IMR-90 (cell line): ENCODE data around the gene IGLL1. TPM values are rescaled to one million over a fixed set of nuclear protein-coding genes. Genes with fewer than 3 reads are reported as not detected.

Source experiments
- ATAC-seq: fragments of 200-7000 bp; cut with Tn5 transposase; 2 replicates; pipeline ENCODE4 v1.9.1; 2020; ENCODE audit warnings: low read depth, mild to moderate bottlenecking, moderate library complexity
- BruUV-seq: library from RNA; stranded (reverse); fragments of 400-500 nt; replicated peaks from 2 replicates; lab custom pipeline; 2021; lab: Mats Ljungman, UMichigan
- CTCF ChIA-PET: fragments of 300-600 bp; formaldehyde crosslinking; extraction: SDS; loops from one replicate; lab custom pipeline; 2021; ENCODE audit warnings: antibody characterized with exemption; lab: Yijun Ruan, JAX
- POLR2A ChIA-PET: fragments of 300-600 bp; sonication (Branson Sonifier 250); formaldehyde crosslinking; loops from one replicate; lab custom pipeline; 2022; ENCODE audit warnings: antibody characterized with exemption; ENCODE audit not compliant: unreplicated experiment; lab: Charles Lee
- DNase-seq: peaks from one replicate; pipeline ENCODE4 v3.0.0; 2013
- H2AFZ ChIP-seq: replicated peaks from 2 replicates; pipeline ENCODE3; 2013; ENCODE audit warnings: low read length, mild to moderate bottlenecking; ENCODE audit not compliant: poor library complexity
- H2AK5ac ChIP-seq: 2 replicates; pipeline ENCODE4 v1.6.1; 2013; ENCODE audit warnings: low read depth, low read length, inconsistent platforms
- H2AK9ac ChIP-seq: replicated peaks from 2 replicates; pipeline ENCODE3; 2013; ENCODE audit warnings: mild to moderate bottlenecking, low read depth, low read length, moderate library complexity; ENCODE audit not compliant: poor library complexity
- H2BK120ac ChIP-seq: 2 replicates; pipeline ENCODE4 v1.6.1; 2013; ENCODE audit warnings: low read depth, low read length, inconsistent platforms
- H2BK15ac ChIP-seq: 3 replicates; pipeline ENCODE4 v1.6.1; 2013; ENCODE audit warnings: low read depth, low read length, inconsistent platforms
- H2BK20ac ChIP-seq: 2 replicates; pipeline ENCODE4 v1.6.1; 2013; ENCODE audit warnings: low read depth, mild to moderate bottlenecking, inconsistent platforms, low read length, moderate library complexity
- H2BK5ac ChIP-seq: 2 replicates; pipeline ENCODE4 v1.6.1; 2013; ENCODE audit warnings: mild to moderate bottlenecking, low read depth, low read length, inconsistent platforms; ENCODE audit not compliant: poor library complexity, severe bottlenecking
- H3K14ac ChIP-seq: replicated peaks from 2 replicates; pipeline ENCODE4 v1.6.1; 2013; ENCODE audit warnings: low read depth, low read length, inconsistent platforms
- H3K18ac ChIP-seq: 2 replicates; pipeline ENCODE4 v1.6.1; 2013; ENCODE audit warnings: low read depth, low read length, control low read depth
- H3K23ac ChIP-seq: 2 replicates; pipeline ENCODE4 v1.6.1; 2013; ENCODE audit warnings: low read depth, low read length, inconsistent platforms
- H3K27ac ChIP-seq: 2 replicates; pipeline ENCODE4 v1.5.1; 2013; ENCODE audit warnings: mild to moderate bottlenecking, control low read depth, low read length; ENCODE audit not compliant: insufficient read depth
- H3K27me3 ChIP-seq: 2 replicates; pipeline ENCODE4 v1.6.1; 2013; ENCODE audit warnings: low read length; ENCODE audit not compliant: control insufficient read depth, insufficient read depth
- H3K36me3 ChIP-seq: 2 replicates; pipeline ENCODE4 v1.6.1; 2013; ENCODE audit warnings: low read length, mixed read lengths; ENCODE audit not compliant: control insufficient read depth, insufficient read depth
- H3K4ac ChIP-seq: 2 replicates; pipeline ENCODE4 v1.6.1; 2013; ENCODE audit warnings: low read depth, low read length, inconsistent platforms
- H3K4me1 ChIP-seq: 2 replicates; pipeline ENCODE4 v1.6.1; 2013; ENCODE audit warnings: low read length, mixed read lengths; ENCODE audit not compliant: control insufficient read depth, insufficient read depth
- H3K4me2 ChIP-seq: 2 replicates; pipeline ENCODE4 v1.6.1; 2013; ENCODE audit warnings: low read depth, mild to moderate bottlenecking, control low read depth, low read length, moderate library complexity
- H3K4me3 ChIP-seq: 2 replicates; pipeline ENCODE4 v1.5.1; 2013; ENCODE audit warnings: low read depth, mild to moderate bottlenecking, control low read depth, low read length, moderate library complexity; ENCODE audit not compliant: insufficient read depth
- H3K56ac ChIP-seq: 2 replicates; pipeline ENCODE4 v1.6.1; 2013; ENCODE audit warnings: low read length, inconsistent platforms; ENCODE audit not compliant: insufficient read depth; ENCODE audit errors: extremely low read depth
- H3K79me1 ChIP-seq, 2 experiments: 2 replicates each; pipeline ENCODE4 v1.6.1; 2013; ENCODE audit warnings: low read length in 2 of 2, inconsistent platforms in 1 of 2, low read depth in 1 of 2
- H3K9ac ChIP-seq: 2 replicates; pipeline ENCODE4 v1.6.1; 2013; ENCODE audit warnings: low read depth, low read length, control low read depth
- H3K9me1 ChIP-seq: 2 replicates; pipeline ENCODE4 v1.6.1; 2013; ENCODE audit warnings: low read length, inconsistent platforms; ENCODE audit not compliant: insufficient read depth
- H3K9me3 ChIP-seq: 2 replicates; pipeline ENCODE4 v1.6.1; 2013; ENCODE audit warnings: low read length; ENCODE audit not compliant: control insufficient read depth, insufficient read depth
- H4K20me1 ChIP-seq: 2 replicates; pipeline ENCODE4 v1.6.1; 2013; ENCODE audit warnings: low read length, inconsistent platforms; ENCODE audit not compliant: insufficient read depth
- H4K5ac ChIP-seq: 2 replicates; pipeline ENCODE4 v1.6.1; 2013; ENCODE audit warnings: mild to moderate bottlenecking, low read depth, low read length, control low read depth
- H4K8ac ChIP-seq, 2 experiments: 2 replicates each; pipeline ENCODE4 v1.6.1; 2013; ENCODE audit warnings: low read depth in 2 of 2, low read length in 2 of 2, control low read depth in 1 of 2, inconsistent platforms in 1 of 2
- H4K91ac ChIP-seq: 2 replicates; pipeline ENCODE4 v1.6.1; 2013; ENCODE audit warnings: low read depth, low read length, inconsistent platforms; ENCODE audit not compliant: insufficient read depth
- BHLHE40 ChIP-seq: fragments of 150-350 bp; IDR thresholded peaks from 2 replicates; pipeline ENCODE4 v1.6.1; 2016; ENCODE audit warnings: mild to moderate bottlenecking, low read depth, low read length
- CEBPB ChIP-seq: IDR thresholded peaks from 2 replicates; pipeline ENCODE4 v1.6.1; 2012; ENCODE audit warnings: low read depth, low read length, improper control_type of control experiment
- CHD1 ChIP-seq: IDR thresholded peaks from 2 replicates; pipeline ENCODE4 v1.6.1; 2012; ENCODE audit warnings: low read depth, low read length, improper control_type of control experiment
- FOS ChIP-seq: fragments of 150-350 bp; IDR thresholded peaks from 2 replicates; pipeline ENCODE4 v1.6.1; 2016; ENCODE audit warnings: low read depth, low read length
- MAFK ChIP-seq: IDR thresholded peaks from 2 replicates; pipeline ENCODE4 v1.6.1; 2012; ENCODE audit warnings: low read depth, low read length, improper control_type of control experiment
- MXI1 ChIP-seq: IDR thresholded peaks from 2 replicates; pipeline ENCODE4 v1.6.1; 2012; ENCODE audit warnings: low read depth, mild to moderate bottlenecking, low read length, moderate library complexity, borderline replicate concordance
- NFE2L2 ChIP-seq: fragments of 150-350 bp; IDR thresholded peaks from 2 replicates; pipeline ENCODE4 v1.6.1; 2016; ENCODE audit warnings: low read depth, mild to moderate bottlenecking, low read length
- POLR2A ChIP-seq: IDR thresholded peaks from 2 replicates; pipeline ENCODE4 v1.6.1; 2012; ENCODE audit warnings: mild to moderate bottlenecking, low read depth, low read length
- RCOR1 ChIP-seq: IDR thresholded peaks from 2 replicates; pipeline ENCODE4 v1.6.1; 2012; ENCODE audit warnings: mild to moderate bottlenecking, low read length, improper control_type of control experiment; ENCODE audit not compliant: insufficient replicate concordance
- RFX5 ChIP-seq: IDR thresholded peaks from 2 replicates; pipeline ENCODE4 v1.8.0; 2012; ENCODE audit warnings: low read depth, mild to moderate bottlenecking, low read length, moderate library complexity
- SMC3 ChIP-seq: fragments of 150-350 bp; IDR thresholded peaks from 2 replicates; pipeline ENCODE4 v1.6.1; 2016; ENCODE audit warnings: low read depth, mild to moderate bottlenecking, antibody characterized with exemption, low read length, moderate library complexity
- WGBS, 2 experiments: methylation state at CpG; one replicate each; pipeline versions ENCODE4 v1.1.5 to v1.1.7; 2013; ENCODE audit warnings: missing lambda C conversion rate in 2 of 2; ENCODE audit not compliant: insufficient read length in 1 of 2; ENCODE audit errors: extremely low coverage in 2 of 2; 5-methylcytosine and 5-hydroxymethylcytosine counted together
- dilution Hi-C: fragments of 300-500 bp; cut with HindIII; formaldehyde crosslinking; loops from one replicate; pipeline ENCODE4 v1.14.3; 2018; ENCODE audit warnings: low sequenced_read_pairs; ENCODE audit not compliant: unreplicated experiment
- in situ Hi-C: fragments of 300-500 bp; cut with MboI; formaldehyde crosslinking; loops from 3 replicates; pipeline ENCODE4 v1.14.3; 2019; ENCODE audit warnings: low sequenced_read_pairs, inconsistent platforms, mixed read lengths
- intact Hi-C: fragments of 100-400 bp; cut with micrococcal nuclease; formaldehyde crosslinking; loops from 2 replicates; pipeline ENCODE4 v1.10.0; 2022
- polyA plus RNA-seq, 3 experiments: library from polyadenylated mRNA; depleted of rRNA; stranded (reverse); fragments of >200 nt; gene quantifications; 2 replicates each; pipeline ENCODE4 v1.2.3, GENCODE V29; 2012; ENCODE audit warnings: low replicate concordance in 1 of 3
- total RNA-seq: library from RNA; depleted of rRNA; stranded (reverse); fragments of >200 nt; gene quantifications from 2 replicates; pipeline ENCODE4 v1.2.3, GENCODE V29; 2012

Gene IGLL1
- total and polyA plus RNA-seq, 2 of the 4 experiments (the other 2 are of a cell fraction) = not detected

- Histone ChIP-seq H3K9me3 (no peaks in the 10 kb centered on the region), H2AK9ac (no peak overlapping the region), H3K9me1 (no peaks in the 10 kb centered on the region), H3K18ac (no peak overlapping the region), H2AK5ac (no peak overlapping the region), H2BK15ac (no peak overlapping the region), H2BK5ac (no peak overlapping the region), H3K4me1 (no peaks in the 10 kb centered on the region), H3K27ac (no peak overlapping the region), H4K5ac (no peak overlapping the region), H2BK20ac (no peak overlapping the region), H3K27me3 (peaks cover 11% of the 10 kb centered on the region), H2BK120ac (no peak overlapping the region), H4K8ac (no peak overlapping the region), H2AFZ (no peak overlapping the region), H3K4ac (no peak overlapping the region), H4K91ac (no peak overlapping the region), H3K23ac (no peak overlapping the region), H4K20me1 (no peaks in the 10 kb centered on the region), H3K79me1 (no peaks in the 10 kb centered on the region), H3K14ac (no peak overlapping the region), H3K4me3 (no peak overlapping the region), H3K9ac (no peak overlapping the region), H3K56ac (no peak overlapping the region), H3K4me2 (no peak overlapping the region), H3K36me3 (no peaks in the 10 kb centered on the region)
- dilution Hi-C loops (no loop called here), in situ Hi-C loops (no loop called here), intact Hi-C loops (no loop called here)
- ATAC-seq = no peak
- no CpG with 5 or more reads among the region's 4 CpGs for WGBS, 2 experiments
- no peak for DNase-seq
- BruUV-seq = no TSS peak
- TF ChIP-seq NFE2L2 (no peak), CEBPB (no peak), RCOR1 (no peak), FOS (no peak), MAFK (no peak), RFX5 (no peak), SMC3 (no peak), CHD1 (no peak), POLR2A (no peak), MXI1 (no peak), BHLHE40 (no peak)
- POLR2A ChIA-PET = no interaction called here
- CTCF ChIA-PET = no interaction called here
These were observed 4.5 kb downstream of the IGLL1 start for GRCh38 chr22:23575601-23576000.
